CD4-positive, alpha-beta T cell (primary cell): ENCODE data around the gene RGL1. TPM values are rescaled to one million over a fixed set of nuclear protein-coding genes. Genes with fewer than 3 reads are reported as not detected.

Source experiments
- ATAC-seq: fragments of 200-7000 bp; cut with Tn5 transposase; one replicate; pipeline ENCODE4 v1.10.0; 2022; ENCODE audit warnings: mild to moderate bottlenecking; ENCODE audit not compliant: poor library complexity
- CTCF ChIA-PET: fragments of 350-600 bp; sonication (Branson Sonifier 250); formaldehyde crosslinking; loops from one replicate; lab custom pipeline; 2021; ENCODE audit warnings: antibody characterized with exemption, inconsistent platforms; lab: Charles Lee
- POLR2A ChIA-PET: fragments of 350-600 bp; sonication (Branson Sonifier 250); formaldehyde crosslinking; loops from one replicate; lab custom pipeline; 2021; ENCODE audit warnings: antibody characterized with exemption, inconsistent platforms; lab: Charles Lee
- DNase-seq, 14 experiments: peaks; one replicate each; pipeline ENCODE4 v3.0.0-alpha.2; 2013 to 2020; ENCODE audit warnings: mixed read lengths in 2 of 14
- H3K27ac ChIP-seq, 2 donors: one replicate each; pipeline versions ENCODE4 v1.5.1 to v1.7.0; 2013; ENCODE audit warnings: low read length in 2 of 2, low read depth in 1 of 2, mild to moderate bottlenecking in 1 of 2
- H3K27me3 ChIP-seq, 2 experiments: 1 replicate in 1 of 2; 2 replicates in 1 of 2; pipeline versions ENCODE4 v1.6.1 to v1.7.0; 2013; ENCODE audit warnings: low read length in 2 of 2, control low read depth in 1 of 2, mild to moderate bottlenecking in 1 of 2, moderate library complexity in 1 of 2; ENCODE audit not compliant: insufficient read depth in 2 of 2, control insufficient read depth in 1 of 2
- H3K36me3 ChIP-seq: one replicate; pipeline ENCODE4 v1.6.1; 2013; ENCODE audit warnings: low read length, control low read depth; ENCODE audit not compliant: insufficient read depth
- H3K4me1 ChIP-seq: one replicate; pipeline ENCODE4 v1.6.1; 2013; ENCODE audit warnings: low read length, control low read depth; ENCODE audit not compliant: insufficient read depth
- H3K4me3 ChIP-seq: one replicate; pipeline ENCODE4 v1.5.1; 2013; ENCODE audit warnings: mild to moderate bottlenecking, low read length, moderate library complexity
- H3K9me3 ChIP-seq, 2 experiments: 1 replicate in 1 of 2; 2 replicates in 1 of 2; pipeline versions ENCODE4 v1.6.1 to v1.7.0; 2013; ENCODE audit warnings: low read length in 2 of 2, mild to moderate bottlenecking in 2 of 2, control low read depth in 1 of 2, moderate library complexity in 1 of 2; ENCODE audit not compliant: control insufficient read depth in 1 of 2, insufficient read depth in 1 of 2
- H3K27ac Mint-ChIP-seq: one replicate; pipeline ENCODE4 v1.8.0; 2020; ENCODE audit warnings: mixed read lengths
- H3K27me3 Mint-ChIP-seq: one replicate; pipeline ENCODE4 v1.8.0; 2021; ENCODE audit warnings: mixed read lengths
- H3K36me3 Mint-ChIP-seq: one replicate; pipeline ENCODE4 v1.8.0; 2021; ENCODE audit warnings: low read depth, mixed read lengths
- H3K4me1 Mint-ChIP-seq: one replicate; pipeline ENCODE4 v1.8.0; 2021; ENCODE audit warnings: low read depth, mixed read lengths
- H3K4me3 Mint-ChIP-seq: one replicate; pipeline ENCODE4 v1.8.0; 2020; ENCODE audit warnings: mild to moderate bottlenecking, mixed read lengths
- H3K9me3 Mint-ChIP-seq: one replicate; pipeline ENCODE4 v1.8.0; 2020; ENCODE audit warnings: mixed read lengths
- intact Hi-C, 2 experiments: fragments of 100-400 bp; cut with DNase I in 1 of 2; cut with micrococcal nuclease in 1 of 2; formaldehyde crosslinking; loops; one replicate each; pipeline versions ENCODE4 v1.15.1 to v1.9.0; 2023 to 2025; cut with DNase I, micrococcal nuclease
- total RNA-seq, 174 experiments: library from RNA in 2 of 174; stranded (reverse) in 2 of 174; gene quantifications; one replicate each; pipeline ENCODE4 v1.2.3 and lab custom pipeline; 2021 to 2026
- TF ChIP-seq, protein P1 (sequence below): fragments of 200-600 bp; IDR thresholded peaks from one replicate; pipeline ENCODE4 v1.8.0; 2022; ENCODE audit warnings: antibody characterized with exemption, mild to moderate bottlenecking

Gene RGL1
- total RNA-seq, 2 experiments from 2014 or later, result 1.2 to 1.8 TPM

DNA sequence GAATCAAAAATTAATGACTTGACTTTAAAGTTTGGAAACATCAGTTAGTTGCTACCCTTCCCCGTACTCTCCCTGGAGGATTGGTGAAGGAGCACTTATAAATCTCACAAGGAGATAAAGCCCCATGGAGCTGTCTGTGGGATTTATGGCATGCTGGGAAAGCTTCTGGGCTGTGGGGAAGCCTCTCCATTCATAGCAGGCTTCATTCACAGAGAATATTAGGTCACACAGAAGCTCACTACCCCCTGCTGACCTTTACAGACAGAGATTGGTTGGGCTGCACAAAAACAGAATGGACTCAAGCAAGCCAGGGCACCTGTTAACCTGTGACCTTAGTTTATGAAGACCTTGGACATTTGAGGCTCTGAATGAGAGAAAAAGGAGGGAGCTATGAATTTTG, 32.1 kb downstream of the RGL1 start:
- DNase-seq (no peak), ATAC-seq (no peak)
- intact Hi-C loops, result no loop called here
- Histone ChIP-seq H3K27me3 (no peaks in the 10 kb centered on the region), H3K27ac (no peak overlapping the region), H3K4me1 (no peaks in the 10 kb centered on the region), H3K9me3 (no peaks in the 10 kb centered on the region), H3K36me3 (no peaks in the 10 kb centered on the region), H3K4me3 (no peak overlapping the region)
- Mint-ChIP-seq H3K9me3 (no peaks in the 10 kb centered on the region), H3K4me1 (peaks cover 8% of the 10 kb centered on the region), H3K4me3 (no peak overlapping the region), H3K36me3 (no peaks in the 10 kb centered on the region), H3K27ac (no peak overlapping the region), H3K27me3 (no peaks in the 10 kb centered on the region)
- TF ChIP-seq, protein P1, sequence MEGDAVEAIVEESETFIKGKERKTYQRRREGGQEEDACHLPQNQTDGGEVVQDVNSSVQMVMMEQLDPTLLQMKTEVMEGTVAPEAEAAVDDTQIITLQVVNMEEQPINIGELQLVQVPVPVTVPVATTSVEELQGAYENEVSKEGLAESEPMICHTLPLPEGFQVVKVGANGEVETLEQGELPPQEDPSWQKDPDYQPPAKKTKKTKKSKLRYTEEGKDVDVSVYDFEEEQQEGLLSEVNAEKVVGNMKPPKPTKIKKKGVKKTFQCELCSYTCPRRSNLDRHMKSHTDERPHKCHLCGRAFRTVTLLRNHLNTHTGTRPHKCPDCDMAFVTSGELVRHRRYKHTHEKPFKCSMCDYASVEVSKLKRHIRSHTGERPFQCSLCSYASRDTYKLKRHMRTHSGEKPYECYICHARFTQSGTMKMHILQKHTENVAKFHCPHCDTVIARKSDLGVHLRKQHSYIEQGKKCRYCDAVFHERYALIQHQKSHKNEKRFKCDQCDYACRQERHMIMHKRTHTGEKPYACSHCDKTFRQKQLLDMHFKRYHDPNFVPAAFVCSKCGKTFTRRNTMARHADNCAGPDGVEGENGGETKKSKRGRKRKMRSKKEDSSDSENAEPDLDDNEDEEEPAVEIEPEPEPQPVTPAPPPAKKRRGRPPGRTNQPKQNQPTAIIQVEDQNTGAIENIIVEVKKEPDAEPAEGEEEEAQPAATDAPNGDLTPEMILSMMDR, result no peak
- CTCF ChIA-PET, result no interaction called here
- POLR2A ChIA-PET, result no interaction called here

DNA sequence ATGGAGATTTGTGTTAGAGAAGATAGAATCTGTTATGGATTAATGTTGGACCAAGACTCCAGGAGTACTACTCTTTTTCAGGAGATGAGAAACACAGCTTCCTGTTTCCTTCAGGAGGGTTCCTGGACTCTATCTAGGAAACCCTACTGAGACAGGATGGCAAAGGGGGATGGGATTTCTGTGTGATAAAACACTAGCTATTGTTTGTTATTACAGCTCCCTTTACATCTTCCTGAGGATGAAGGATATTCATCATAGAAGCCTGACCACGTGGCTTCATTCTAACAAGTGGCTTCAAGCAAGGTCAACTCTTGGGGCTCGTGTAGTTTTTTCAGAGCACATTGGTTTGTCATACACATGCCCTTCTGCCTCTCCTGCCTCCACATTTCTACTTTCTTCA, 33.3 kb downstream of the RGL1 start:
- H3K27me3 ChIP-seq, result no peaks in the 10 kb centered on the region
- ATAC-seq, result no peak
- Mint-ChIP-seq H3K9me3 (no peaks in the 10 kb centered on the region), H3K36me3 (no peaks in the 10 kb centered on the region), H3K27me3 (no peaks in the 10 kb centered on the region), H3K4me1 (peaks cover 18% of the 10 kb centered on the region), H3K4me3 (no peak overlapping the region), H3K27ac (no peak overlapping the region)
- no peak overlapping the region for H3K4me3 ChIP-seq
- no peaks in the 10 kb centered on the region for H3K4me1 ChIP-seq
- H3K9me3 ChIP-seq, result no peaks in the 10 kb centered on the region
- CTCF ChIA-PET, result no interaction called here
- H3K27ac ChIP-seq, result no peak overlapping the region
- intact Hi-C loops, result no loop called here
- DNase-seq, result no peak
- H3K36me3 ChIP-seq, result no peaks in the 10 kb centered on the region
- POLR2A ChIA-PET, result no interaction called here
- TF ChIP-seq, protein P1, result no peak

DNA sequence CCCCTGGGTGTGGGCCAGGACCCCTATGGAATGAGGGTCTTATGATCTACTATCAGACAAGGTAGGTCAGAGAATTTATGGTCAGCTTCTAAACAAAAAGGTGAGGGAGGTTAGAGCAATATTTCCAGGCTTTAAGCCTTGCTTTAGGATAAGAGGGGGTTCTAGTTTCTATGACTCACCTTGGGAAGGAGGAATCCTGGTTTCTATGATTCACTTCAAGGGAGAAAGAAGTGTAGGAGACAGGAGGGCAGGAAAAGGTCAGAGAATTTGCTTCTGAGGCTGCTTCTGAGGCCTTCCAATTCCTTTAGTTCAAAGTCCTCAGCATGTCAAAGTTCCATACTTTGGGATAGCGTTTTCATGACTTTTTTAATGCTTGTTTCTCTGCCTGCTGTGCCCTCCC, 35.2 kb downstream of the RGL1 start:
- intact Hi-C loops, result no loop called here
- no peaks in the 10 kb centered on the region for H3K36me3 ChIP-seq
- TF ChIP-seq, protein P1, result no peak
- no peak overlapping the region for H3K27ac Mint-ChIP-seq
- H3K27ac ChIP-seq, result no peak overlapping the region
- ChIA-PET CTCF (no interaction called here), POLR2A (no interaction called here)
- H3K27me3 ChIP-seq, result no peaks in the 10 kb centered on the region
- DNase-seq, result no peak
- no peaks in the 10 kb centered on the region for H3K4me1 ChIP-seq
- no peaks in the 10 kb centered on the region for H3K9me3 Mint-ChIP-seq
- no peak for ATAC-seq
- H3K36me3 Mint-ChIP-seq, result no peaks in the 10 kb centered on the region
- no peak overlapping the region for H3K4me3 Mint-ChIP-seq
- H3K27me3 Mint-ChIP-seq, result no peaks in the 10 kb centered on the region
- H3K4me1 Mint-ChIP-seq, result peaks cover 18% of the 10 kb centered on the region
- no peak overlapping the region for H3K4me3 ChIP-seq
- no peaks in the 10 kb centered on the region for H3K9me3 ChIP-seq
